Pancreas (tissue), 10 donors: ENCODE measurements around the gene EIF4E1B. TPM values are rescaled to one million over a fixed set of nuclear protein-coding genes. Genes with fewer than 3 reads are reported as not detected.
A peak's percentile ranks its signal among the peaks of the same experiment; 100 is the strongest.

Experiments used
- ATAC-seq, 4 donors: fragments of 200-7000 bp; cut with Tn5 transposase; one replicate each; pipeline versions ENCODE4 v1.8.0 to v1.9.1; 2020; ENCODE audit warnings: mild to moderate bottlenecking in 4 of 4, moderate library complexity in 4 of 4
- DNase-seq, 6 donors: peaks; one replicate each; pipeline ENCODE4 v3.0.0-alpha.2; 2020
- FAIRE-seq: peaks from 2 replicates; lab custom pipeline; 2012; peaks lifted over from hg19 to GRCh38; lab: Jason Lieb, UNC
- H3K27ac ChIP-seq, 4 donors: fragments of 200-600 bp; sonication (generic); 1 replicate in 3 of 4; 2 replicates in 1 of 4; pipeline versions ENCODE4 v1.5.0 to v1.8.0; 2020
- H3K27me3 ChIP-seq, 4 donors: fragments of 200-600 bp; one replicate each; pipeline ENCODE4 v1.8.0; 2021
- H3K36me3 ChIP-seq, 3 donors: fragments of 200-600 bp; sonication (generic) in 1 of 3; one replicate each; pipeline versions ENCODE4 v1.5.0 to v1.8.0; 2020 to 2021
- H3K4me1 ChIP-seq, 3 donors: fragments of 200-600 bp; one replicate each; pipeline ENCODE4 v1.8.0; 2021
- H3K4me3 ChIP-seq, 4 donors: fragments of 200-600 bp; sonication (generic) in 2 of 4; one replicate each; pipeline versions ENCODE4 v1.5.0 to v1.8.0; 2020 to 2021
- H3K9me3 ChIP-seq, 4 donors: fragments of 200-600 bp; one replicate each; pipeline ENCODE4 v1.8.0; 2021
- WGBS, 2 donors: extraction: QIAGEN DNeasy Blood & Tissue Kit; methylation state at CpG; one replicate each; pipeline ENCODE4 v1.1.7; 2013; 5-methylcytosine and 5-hydroxymethylcytosine counted together
- intact Hi-C, 3 donors: fragments of 100-400 bp; cut with DNase I; formaldehyde crosslinking; loops; one replicate each; pipeline versions ENCODE4 v1.11.1 to v1.14.2; 2022
- polyA plus RNA-seq, 2 donors: library from polyadenylated mRNA; stranded (reverse); fragments of 200-250 nt; gene quantifications; one replicate each; pipeline ENCODE4 v1.2.3, GENCODE V29; 2013
- total RNA-seq, 6 donors: library from RNA; stranded (reverse); fragmentation: NEBNext Ultra II Directional in 4 of 6; extraction: Animal tissue kit (Norgen Biotek cat#: 25700) in 4 of 6; gene quantifications; one replicate each; pipeline versions ENCODE4 v1.2.1 to v1.2.4, GENCODE V29; 2021 to 2023
- TF ChIP-seq, protein P1 (sequence below), 4 donors: fragments of 200-600 bp; sonication (generic) in 3 of 4; IDR thresholded peaks; one replicate each; pipeline versions ENCODE4 v1.5.0 to v1.8.0; 2021; ENCODE audit warnings: antibody characterized with exemption in 4 of 4
- donor health status: healthy with polysubstance abuse.
- donor health status: DM: no; HTN: no; CAD: no; lungs with moderate emphysema.
- donor health status: DM: no; HTN: no; CAD: no.
- donor health status: control.
- donor health status: control.
- donor health status: Bipolar disorder and iron deficiency.
- donor health status: DM: yes; HTN: yes; CAD: no.
- donor health status: DM: no; HTN: no; CAD: no.
- donor health status: DM: no; HTN: no; CAD: no.
- donor health status: DM: yes; HTN: yes; CAD: no.

Gene EIF4E1B
- total and polyA plus RNA-seq, 8 donors, result 0.04 to 1.5 (median 0.30) TPM; not detected in 5

DNA sequence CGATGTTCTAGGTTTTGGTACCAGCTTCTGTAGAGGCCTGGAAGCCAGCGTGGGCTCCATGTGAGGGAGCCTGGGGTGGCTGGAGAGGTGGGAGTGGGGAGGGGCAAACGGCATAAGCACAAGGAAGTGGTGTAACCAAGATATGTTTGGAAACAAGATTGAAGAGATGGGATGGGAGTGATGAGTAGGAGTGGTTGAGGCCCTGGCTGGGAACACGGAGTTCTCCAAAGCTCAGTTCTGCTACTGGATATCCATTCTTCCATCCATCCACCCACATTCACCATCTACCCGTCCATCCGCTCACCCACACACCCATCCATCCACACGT is 29.0 kb downstream of the EIF4E1B start:
- ATAC-seq (no peak), DNase-seq (peak in 1 of 6 donors; percentile 33), FAIRE-seq (no peak)
- H3K27ac ChIP-seq, result no peak overlapping the region
- no peaks in the 10 kb centered on the region for H3K36me3 ChIP-seq
- no peaks in the 10 kb centered on the region for H3K27me3 ChIP-seq
- H3K4me3 ChIP-seq, result no peak overlapping the region
- TF ChIP-seq, protein P1, sequence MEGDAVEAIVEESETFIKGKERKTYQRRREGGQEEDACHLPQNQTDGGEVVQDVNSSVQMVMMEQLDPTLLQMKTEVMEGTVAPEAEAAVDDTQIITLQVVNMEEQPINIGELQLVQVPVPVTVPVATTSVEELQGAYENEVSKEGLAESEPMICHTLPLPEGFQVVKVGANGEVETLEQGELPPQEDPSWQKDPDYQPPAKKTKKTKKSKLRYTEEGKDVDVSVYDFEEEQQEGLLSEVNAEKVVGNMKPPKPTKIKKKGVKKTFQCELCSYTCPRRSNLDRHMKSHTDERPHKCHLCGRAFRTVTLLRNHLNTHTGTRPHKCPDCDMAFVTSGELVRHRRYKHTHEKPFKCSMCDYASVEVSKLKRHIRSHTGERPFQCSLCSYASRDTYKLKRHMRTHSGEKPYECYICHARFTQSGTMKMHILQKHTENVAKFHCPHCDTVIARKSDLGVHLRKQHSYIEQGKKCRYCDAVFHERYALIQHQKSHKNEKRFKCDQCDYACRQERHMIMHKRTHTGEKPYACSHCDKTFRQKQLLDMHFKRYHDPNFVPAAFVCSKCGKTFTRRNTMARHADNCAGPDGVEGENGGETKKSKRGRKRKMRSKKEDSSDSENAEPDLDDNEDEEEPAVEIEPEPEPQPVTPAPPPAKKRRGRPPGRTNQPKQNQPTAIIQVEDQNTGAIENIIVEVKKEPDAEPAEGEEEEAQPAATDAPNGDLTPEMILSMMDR (IDR thresholded peaks at IDR 0.05), result no peak
- H3K4me1 ChIP-seq, result peaks cover 0 to 5% (median 0%) of the 10 kb centered on the region in 3 donors
- H3K9me3 ChIP-seq, result no peaks in the 10 kb centered on the region
- 59 to 70% methylated on average over 7 of the region's 7 CpGs for WGBS, 2 donors
- intact Hi-C loops, result loop anchor here in 1 of 3 donors (5.0 kb wide), 1 partner anchor 298 kb away; no protein-coding TSS in a partner anchor

DNA sequence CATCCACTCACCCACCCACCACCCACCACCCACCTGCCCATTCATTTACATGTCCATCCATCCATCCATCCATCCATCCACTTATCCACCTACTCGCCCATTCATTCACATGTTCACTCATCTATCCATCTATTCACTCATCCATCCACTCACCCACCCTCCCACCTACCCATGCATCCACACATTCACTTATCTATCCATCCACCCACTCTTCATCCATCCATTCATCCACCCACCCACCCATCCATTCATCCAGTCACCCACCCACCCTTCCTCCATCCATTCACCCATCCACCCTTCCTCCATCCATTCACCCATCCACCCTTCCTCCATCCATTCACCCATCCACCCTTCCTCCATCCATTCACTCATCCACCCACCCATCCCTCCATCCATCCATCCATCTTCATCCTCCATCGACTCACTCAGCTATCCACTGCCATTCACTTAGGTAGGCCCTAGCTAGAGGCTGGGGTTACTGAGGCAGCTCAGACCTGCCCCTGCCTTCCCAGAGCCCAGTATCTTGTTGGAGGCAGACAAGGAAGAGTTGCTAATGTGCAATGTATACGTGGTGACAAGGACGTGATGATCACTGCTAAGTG is 29.5 kb downstream of the EIF4E1B start:
- H3K4me1 ChIP-seq, result peaks cover 0 to 5% (median 0%) of the 10 kb centered on the region in 3 donors
- TF ChIP-seq, protein P1 (IDR thresholded peaks at IDR 0.05), result no peak
- H3K27ac ChIP-seq, result no peak overlapping the region
- H3K4me3 ChIP-seq, result no peak overlapping the region
- intact Hi-C loops, result loop anchor here in 2 of 3 donors (5.0 to 10.0 kb wide), 3 partner anchors 295 to 435 kb away; no protein-coding TSS in a partner anchor
- no peaks in the 10 kb centered on the region for H3K27me3 ChIP-seq
- DNase-seq (no peak), FAIRE-seq (no peak), ATAC-seq (no peak)
- 47 to 65% methylated on average over 4 of the region's 4 CpGs for WGBS, 2 donors
- H3K36me3 ChIP-seq, result no peaks in the 10 kb centered on the region
- H3K9me3 ChIP-seq, result no peaks in the 10 kb centered on the region

DNA sequence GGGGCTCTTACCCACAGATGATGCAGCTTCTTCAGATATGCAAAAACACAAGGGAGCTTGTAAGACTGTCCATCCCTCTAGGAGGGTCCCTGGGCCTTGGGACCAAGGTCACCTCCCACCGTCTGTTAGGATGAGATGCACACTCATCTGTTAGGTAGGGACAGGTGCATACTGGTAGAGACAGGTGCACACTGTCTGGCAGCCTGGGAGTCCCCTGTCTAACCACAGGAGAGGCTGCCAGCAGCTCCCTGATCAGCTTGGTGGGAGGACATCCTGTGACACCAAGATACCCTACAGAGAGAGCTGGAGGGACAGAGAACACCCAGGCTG is 30.0 kb downstream of the EIF4E1B start:
- TF ChIP-seq, protein P1 (IDR thresholded peaks at IDR 0.05), result no peak
- DNase-seq (no peak), FAIRE-seq (no peak), ATAC-seq (peak in 2 of 4 donors; percentile 4 to 13)
- H3K4me1 ChIP-seq, result peaks cover 0 to 5% (median 0%) of the 10 kb centered on the region in 3 donors
- no peaks in the 10 kb centered on the region for H3K27me3 ChIP-seq
- H3K36me3 ChIP-seq, result no peaks in the 10 kb centered on the region
- intact Hi-C loops, result loop anchor here in 2 of 3 donors (10.0 kb wide), 2 partner anchors 294 to 434 kb away; no protein-coding TSS in a partner anchor
- no peaks in the 10 kb centered on the region for H3K9me3 ChIP-seq
- H3K27ac ChIP-seq, result no peak overlapping the region
- H3K4me3 ChIP-seq, result no peak overlapping the region
- WGBS, 2 donors, result 7 to 8% methylated on average over 1 of the region's 1 CpG

DNA sequence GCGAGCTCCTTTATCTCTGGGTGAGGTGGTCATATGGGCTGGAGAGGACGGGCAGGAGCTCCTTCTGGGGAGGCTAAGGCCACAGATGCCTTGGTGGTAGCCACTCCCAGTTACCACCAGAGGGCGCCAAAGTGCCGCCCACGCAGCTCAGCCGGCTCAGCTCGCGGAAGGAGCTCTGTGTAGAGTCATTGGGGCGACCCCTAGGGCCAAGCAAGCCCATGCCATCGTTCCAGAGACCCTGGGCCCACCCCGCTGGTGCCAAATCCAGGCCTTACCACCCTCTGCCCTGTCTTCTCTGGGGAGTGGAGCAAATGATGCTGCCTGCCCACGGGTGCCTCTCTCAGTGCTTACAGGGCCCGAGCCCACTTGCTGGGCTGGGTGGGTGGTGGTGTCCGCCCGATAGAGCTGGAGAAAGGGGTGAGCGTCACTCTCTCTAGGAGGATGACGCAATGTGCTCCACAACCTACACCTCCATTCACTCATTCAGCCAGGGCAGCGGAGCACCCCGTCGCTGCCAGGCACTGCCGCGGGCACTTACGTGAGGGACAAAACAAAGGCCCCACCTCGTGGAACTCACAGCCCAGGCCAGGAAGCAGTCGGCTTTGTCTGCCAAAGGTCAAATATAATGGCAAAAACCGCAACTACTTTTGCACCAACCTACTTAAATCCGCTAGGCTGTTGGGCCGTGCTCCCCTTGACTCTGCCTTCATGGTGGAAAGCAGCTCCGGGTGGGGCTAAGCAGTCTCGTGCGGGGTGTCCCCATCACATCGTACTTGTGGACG is 30.6 kb downstream of the EIF4E1B start:
- Histone ChIP-seq H3K27ac (no peak overlapping the region), H3K9me3 (no peaks in the 10 kb centered on the region), H3K4me3 (no peak overlapping the region), H3K27me3 (no peaks in the 10 kb centered on the region), H3K4me1 (peaks cover 0 to 5% (median 0%) of the 10 kb centered on the region in 3 donors), H3K36me3 (no peaks in the 10 kb centered on the region)
- TF ChIP-seq, protein P1 (IDR thresholded peaks at IDR 0.05), result peak; percentile 96 to 98 (median 98)
- intact Hi-C loops, result loop anchor here in 2 of 3 donors (10.0 kb wide), 2 partner anchors 294 to 434 kb away; no protein-coding TSS in a partner anchor
- ATAC-seq (peak; percentile 85 to 89 (median 87)), DNase-seq (peak; percentile 46 to 89 (median 74)), FAIRE-seq (no peak)
- 37 to 43% methylated on average over 33 of the region's 33 CpGs for WGBS, 2 donors
